ENCODE data around the gene JARID2. TPM values are rescaled to one million over a fixed set of nuclear protein-coding genes. Genes with fewer than 3 reads are reported as not detected.

The JARID2 gene
- total and polyA plus RNA-seq, 12 donors, result 2.3 to 11.6 (median 8.7) TPM

- H3K36me3 ChIP-seq, result peaks cover 0 to 6% (median 0%) of the 10 kb centered on the region in 9 donors
- no peak overlapping the region for H3K4me3 ChIP-seq
- H3K9me3 ChIP-seq, result no peaks in the 10 kb centered on the region
- DNase-seq (no peak), ATAC-seq (no peak)
- TF ChIP-seq CTCF (IDR thresholded peaks at IDR 0.05), result no peak
- H3K27me3 ChIP-seq, result no peaks in the 10 kb centered on the region
- H3K4me1 ChIP-seq, result peaks cover 0 to 68% (median 56%) of the 10 kb centered on the region in 9 donors
- WGBS, 2 donors, result 71 to 78% methylated on average over 7 of the region's 7 CpGs
- intact Hi-C loops (cut with DNase I), result no loop called here
- H3K27ac ChIP-seq, result no peak overlapping the region
Measured at GRCh38 chr6:15276036-15276985, 30.4 kb downstream of the JARID2 start.

- DNase-seq (no peak), ATAC-seq (no peak)
- Histone ChIP-seq H3K9me3 (no peaks in the 10 kb centered on the region), H3K27ac (no peak overlapping the region), H3K27me3 (no peaks in the 10 kb centered on the region), H3K36me3 (no peaks in the 10 kb centered on the region), H3K4me1 (peaks cover 0 to 72% (median 60%) of the 10 kb centered on the region in 9 donors), H3K4me3 (no peak overlapping the region)
- intact Hi-C loops (cut with DNase I), result no loop called here
- 75 to 86% methylated on average over 5 of the region's 5 CpGs for WGBS, 2 donors
- TF ChIP-seq CTCF (IDR thresholded peaks at IDR 0.05), result no peak
Measured at GRCh38 chr6:15279047-15279661, 33.3 kb downstream of the JARID2 start.

- ATAC-seq (peak in 2 of 8 donors; percentile 31 to 43), DNase-seq (no peak)
- no peak for TF ChIP-seq CTCF (IDR thresholded peaks at IDR 0.05)
- H3K27ac ChIP-seq, result no peak overlapping the region
- no peaks in the 10 kb centered on the region for H3K36me3 ChIP-seq
- no peak overlapping the region for H3K4me3 ChIP-seq
- H3K27me3 ChIP-seq, result no peaks in the 10 kb centered on the region
- H3K4me1 ChIP-seq, result peaks cover 0 to 72% (median 52%) of the 10 kb centered on the region in 9 donors
- H3K9me3 ChIP-seq, result no peaks in the 10 kb centered on the region
- WGBS, 2 donors, result 26 to 31% methylated on average over 6 of the region's 6 CpGs
- intact Hi-C loops (cut with DNase I), result no loop called here
Measured at GRCh38 chr6:15280028-15280427, 34.2 kb downstream of the JARID2 start.

- no peaks in the 10 kb centered on the region for H3K9me3 ChIP-seq
- peaks cover 2 to 72% (median 53%) of the 10 kb centered on the region in 9 donors for H3K4me1 ChIP-seq
- H3K4me3 ChIP-seq, result no peak overlapping the region
- 83 to 92% methylated on average over 8 of the region's 8 CpGs for WGBS, 2 donors
- no peaks in the 10 kb centered on the region for H3K27me3 ChIP-seq
- intact Hi-C loops (cut with DNase I), result no loop called here
- ATAC-seq, result no peak
- no peak for TF ChIP-seq CTCF (IDR thresholded peaks at IDR 0.05)
- H3K27ac ChIP-seq, result no peak overlapping the region
- H3K36me3 ChIP-seq, result no peaks in the 10 kb centered on the region
- no peak for DNase-seq
Measured at GRCh38 chr6:15280961-15281360, 35.1 kb downstream of the JARID2 start.

Data from heart right ventricle (tissue), 16 donors.